ENCODE measurements around the gene TK2.
A peak's percentile ranks its signal among the peaks of the same experiment; 100 is the strongest.
"Not testable (repeated sequence)": the region's sequence is repeated elsewhere in the genome, so short reads cannot be mapped to it uniquely, and the experiment has no call there.

TK2 gene

GRCh38 chr16:66572356-66572755 is 22.4 kb upstream of the TK2 start:
- no peak for DNase-seq (ENCODE audit: low read depth in 2 of 2)

DNA sequence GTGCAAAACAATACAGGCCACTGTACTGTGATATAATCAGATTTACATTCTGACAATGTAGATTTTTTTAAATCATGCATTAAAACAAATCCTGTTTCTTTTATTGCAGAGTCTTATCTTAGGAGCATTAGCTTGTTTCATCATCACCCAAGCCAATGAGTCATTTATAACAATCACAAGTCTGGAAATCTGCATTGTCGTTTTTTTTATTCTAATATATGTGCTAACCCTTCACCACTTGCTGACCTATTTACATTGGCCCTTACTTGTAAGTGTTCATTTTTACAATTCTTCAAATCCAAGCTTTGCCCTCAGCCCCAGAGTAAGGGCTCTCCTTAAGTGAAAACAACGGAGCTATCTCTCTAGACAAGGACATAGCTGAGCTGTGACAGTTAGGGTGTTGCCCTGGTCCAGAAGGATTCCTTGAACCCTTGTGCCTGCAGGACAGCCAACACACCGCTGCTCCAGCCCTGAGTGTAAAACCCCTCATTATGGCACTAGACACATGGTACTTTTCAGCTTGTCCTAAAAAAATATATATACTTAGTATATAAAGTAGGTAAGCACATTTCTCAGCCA is 20.0 kb upstream of the TK2 start:
- no peak for DNase-seq (ENCODE audit: low read depth in 2 of 2)

GRCh38 chr16:66569131-66569530 is 19.2 kb upstream of the TK2 start:
- DNase-seq (ENCODE audit: low read depth in 2 of 2), result no peak

DNA sequence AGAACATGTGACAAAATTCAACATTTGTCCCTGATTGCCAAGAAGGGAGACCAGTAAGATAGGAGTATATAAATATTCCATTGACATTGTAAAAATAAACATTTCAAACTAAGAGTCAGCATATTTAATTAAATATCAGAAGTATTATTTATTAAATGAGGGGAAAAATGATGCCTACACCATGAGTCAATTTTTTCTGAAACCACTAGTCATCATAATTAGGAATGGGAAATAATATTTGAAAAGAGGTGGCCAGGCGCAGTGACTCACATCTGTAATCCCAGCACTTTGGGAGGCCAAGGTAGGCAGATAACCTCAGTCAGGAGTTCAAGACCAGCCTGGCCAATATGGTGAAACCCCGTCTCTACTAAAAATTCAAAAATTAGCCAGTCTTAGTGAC is 18.4 kb upstream of the TK2 start:
- no peak for DNase-seq (ENCODE audit: low read depth in 2 of 2)

DNA sequence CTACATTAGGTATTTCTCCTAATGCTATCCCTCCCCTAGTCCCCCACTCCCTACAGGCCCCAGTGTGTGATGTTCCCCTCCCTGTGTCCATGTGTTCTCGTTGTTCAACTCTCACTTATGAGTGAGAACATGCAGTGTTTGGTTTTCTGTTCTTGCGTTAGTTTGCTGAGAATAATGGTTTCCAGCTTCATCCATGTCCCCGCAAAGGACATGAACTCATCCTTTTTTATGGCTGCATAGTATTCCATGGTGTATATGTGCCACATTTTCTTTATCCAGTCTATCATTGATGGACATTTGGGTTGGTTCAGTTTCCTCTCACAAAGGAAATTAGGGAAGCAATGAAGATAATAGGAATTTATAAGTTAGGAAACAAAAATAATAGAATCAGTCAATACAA is 17.3 kb upstream of the TK2 start:
- not testable (repeated sequence) for DNase-seq (ENCODE audit: low read depth in 2 of 2)

DNA sequence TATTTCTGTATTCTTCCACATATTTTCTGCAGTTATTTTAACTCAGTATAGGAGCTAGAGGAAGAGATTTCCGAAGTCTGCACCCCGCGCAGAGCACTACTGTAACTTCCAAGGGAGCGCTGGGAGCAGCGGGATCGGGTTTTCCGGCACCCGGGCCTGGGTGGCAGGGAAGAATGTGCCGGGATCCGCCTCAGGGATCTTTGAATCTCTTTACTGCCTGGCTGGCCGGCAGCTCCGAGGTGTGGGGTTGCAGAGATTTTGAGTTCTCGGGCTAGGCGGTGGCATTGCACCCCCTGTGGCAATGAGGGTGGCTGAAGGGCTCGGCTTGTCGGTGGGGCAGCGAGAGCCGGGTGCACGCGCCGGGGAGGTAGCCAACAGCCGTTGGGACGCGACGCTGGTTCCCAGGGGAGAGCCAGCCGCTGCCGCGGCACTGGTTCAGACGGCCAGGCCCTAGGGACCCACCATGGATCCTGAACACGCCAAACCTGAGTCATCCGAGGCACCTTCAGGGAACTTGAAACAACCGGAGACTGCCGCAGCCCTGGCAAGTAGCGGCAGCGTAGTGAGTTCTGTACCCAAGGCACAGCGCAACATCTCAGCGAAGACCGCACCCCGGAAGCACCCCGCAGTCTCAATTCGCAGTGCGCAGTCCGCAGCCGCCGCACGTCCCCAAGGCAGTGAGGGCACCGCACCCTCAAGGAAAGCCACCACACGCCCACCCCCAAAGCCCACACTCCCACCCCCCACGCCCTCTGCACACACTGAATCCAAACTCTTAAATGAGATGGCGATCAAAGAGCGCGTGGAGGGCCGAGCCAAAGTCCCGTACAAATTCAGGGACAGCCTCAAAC is 16.4 kb upstream of the TK2 start, which contains the start of gene CMTM1:
Gene CMTM1 (plus strand): TSS at position 389 of the 851 bp plus-strand sequence. CDS start 75 bp downstream, at position 464.
- no peak for DNase-seq (ENCODE audit: low read depth in 2 of 2)

- DNase-seq (ENCODE audit: low read depth in 2 of 2), result no peak
Observed at GRCh38 chr16:66563574-66564334, 13.8 kb upstream of the TK2 start.

DNA sequence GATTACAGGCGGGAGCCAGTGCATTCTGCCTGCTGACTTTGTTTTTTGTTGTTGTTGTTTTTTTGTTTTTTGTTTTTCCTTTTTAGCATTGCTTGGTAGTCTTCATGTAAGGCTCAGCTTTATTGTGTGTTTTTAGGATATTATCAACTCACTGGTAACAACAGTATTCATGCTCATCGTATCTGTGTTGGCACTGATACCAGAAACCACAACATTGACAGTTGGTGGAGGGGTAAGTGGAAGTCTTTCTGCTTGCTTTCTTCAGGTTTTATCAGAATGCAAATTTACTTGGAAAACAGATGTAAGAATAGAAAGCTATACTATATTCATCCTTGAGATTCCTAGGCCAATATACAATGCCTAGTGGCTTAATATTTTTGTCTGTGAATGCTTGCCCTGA is 13.1 kb upstream of the TK2 start:
- DNase-seq (ENCODE audit: low read depth in 2 of 2), result no peak

DNA sequence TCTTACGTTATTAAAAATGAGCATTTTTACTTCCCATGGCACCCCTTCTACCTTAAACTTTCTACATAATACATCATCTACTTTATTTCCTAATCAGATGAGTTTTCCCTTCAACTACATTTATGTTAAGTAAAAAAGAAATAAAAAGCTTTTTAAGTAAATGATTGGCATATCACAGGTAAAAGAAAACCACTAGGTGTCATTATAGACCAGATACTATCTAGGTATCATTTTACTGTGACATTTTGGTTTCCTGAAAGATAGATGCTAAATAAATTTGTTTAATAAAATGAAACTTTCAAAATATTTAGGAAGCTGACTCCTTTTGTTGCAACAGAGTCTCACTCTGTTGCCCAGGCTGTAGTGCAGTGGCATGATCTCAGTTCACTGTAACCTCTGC is 12.5 kb upstream of the TK2 start:
- no peak for DNase-seq (ENCODE audit: low read depth in 2 of 2)

DNA sequence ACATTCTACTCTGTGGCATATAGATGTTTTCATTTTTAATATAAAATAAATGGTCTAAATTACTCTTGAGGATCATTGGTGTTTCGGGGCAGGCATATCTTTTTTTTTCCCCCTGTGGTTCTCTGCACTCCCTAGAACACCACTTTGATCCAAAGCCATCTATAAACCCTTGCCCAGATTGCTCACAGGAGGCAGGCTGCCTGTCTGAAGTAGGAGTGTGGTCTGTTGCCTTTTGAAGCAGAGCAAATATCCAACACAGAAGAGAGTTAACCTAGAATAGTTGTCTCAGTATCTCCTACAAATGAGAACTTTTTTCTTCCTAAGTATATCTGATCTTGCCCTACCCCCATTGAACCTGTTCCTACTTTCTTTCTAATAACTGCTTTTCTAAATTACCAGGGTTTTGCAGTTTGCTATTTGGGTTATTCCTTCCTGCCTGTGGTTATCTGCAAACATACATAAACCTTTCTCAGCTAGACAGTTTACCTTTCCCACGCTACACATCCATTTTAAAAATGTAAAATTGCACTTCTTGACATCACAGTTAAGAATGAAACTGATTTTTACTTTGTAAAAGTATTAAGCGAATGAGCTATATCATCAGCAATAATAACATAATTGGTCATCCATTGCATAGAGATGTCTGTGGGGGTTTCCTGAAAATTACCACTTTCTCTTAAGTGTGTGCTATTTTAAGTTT is 11.6 kb upstream of the TK2 start:
- no peak for DNase-seq (ENCODE audit: low read depth in 2 of 2)

GRCh38 chr16:66560107-66560506 is 10.2 kb upstream of the TK2 start:
- no peak for DNase-seq (ENCODE audit: low read depth in 2 of 2)

GRCh38 chr16:66554495-66554894 is 4.6 kb upstream of the TK2 start:
- no peak for DNase-seq (ENCODE audit: low read depth in 2 of 2)

GRCh38 chr16:66554021-66554420 is 4.1 kb upstream of the TK2 start:
- DNase-seq (ENCODE audit: low read depth in 2 of 2), result no peak

DNA sequence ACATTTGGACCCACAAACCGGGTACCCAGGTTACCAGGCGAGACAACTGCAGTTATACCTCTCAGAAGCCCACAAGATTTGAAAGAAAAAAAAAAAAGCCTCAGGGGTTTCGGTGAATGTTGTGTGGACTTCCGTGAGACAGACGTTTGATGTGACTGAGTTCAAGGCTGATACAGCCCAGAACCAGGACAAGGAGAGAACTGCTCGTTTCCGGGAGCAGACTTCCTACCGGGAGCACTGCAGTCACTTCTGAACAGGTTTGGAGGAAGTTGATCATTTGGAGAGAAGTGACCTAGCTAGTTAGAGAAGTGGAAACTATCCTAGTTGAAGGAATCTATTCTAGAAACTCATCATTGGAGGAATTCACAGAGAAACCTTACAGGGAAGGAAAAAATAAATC is 3.3 kb upstream of the TK2 start:
- no peak for DNase-seq (ENCODE audit: low read depth in 2 of 2)

GRCh38 chr16:66552286-66553177 is 2.6 kb upstream of the TK2 start, which contains the start of gene CKLF:
Gene CKLF (plus strand): TSS chr16:66552576. CDS start chr16:66552716, 140 bp downstream.
- DNase-seq (ENCODE audit: low read depth in 2 of 2), result peak; percentile 84

DNA sequence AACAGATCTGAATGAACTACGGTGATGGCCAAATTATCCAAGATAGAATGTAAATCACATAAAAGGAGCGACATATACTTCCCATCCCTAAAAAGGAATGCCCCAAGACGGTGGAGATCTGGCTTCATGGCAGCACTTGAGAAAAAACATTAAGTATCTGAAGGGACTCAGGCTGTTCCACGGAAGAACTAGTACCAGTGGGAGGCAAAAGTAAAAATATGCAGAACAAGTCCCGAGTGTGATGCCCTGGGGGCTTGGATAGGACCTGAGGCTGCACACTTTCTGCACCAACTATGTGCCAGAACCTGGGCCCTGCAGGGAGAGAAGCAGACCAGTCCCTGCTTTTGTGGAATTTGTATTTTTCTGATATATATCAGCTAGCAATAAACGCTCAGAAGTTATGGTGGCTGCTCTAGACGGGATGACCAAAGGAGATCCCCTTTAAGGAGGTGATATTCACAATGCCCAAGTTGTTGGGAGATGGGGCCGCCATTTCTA is 1.9 kb upstream of the TK2 start:
- DNase-seq (ENCODE audit: low read depth in 2 of 2), result no peak

GRCh38 chr16:66551348-66551759 is 1.4 kb upstream of the TK2 start:
- peak; percentile 21 to 33 for DNase-seq (ENCODE audit: low read depth in 2 of 2)

DNA sequence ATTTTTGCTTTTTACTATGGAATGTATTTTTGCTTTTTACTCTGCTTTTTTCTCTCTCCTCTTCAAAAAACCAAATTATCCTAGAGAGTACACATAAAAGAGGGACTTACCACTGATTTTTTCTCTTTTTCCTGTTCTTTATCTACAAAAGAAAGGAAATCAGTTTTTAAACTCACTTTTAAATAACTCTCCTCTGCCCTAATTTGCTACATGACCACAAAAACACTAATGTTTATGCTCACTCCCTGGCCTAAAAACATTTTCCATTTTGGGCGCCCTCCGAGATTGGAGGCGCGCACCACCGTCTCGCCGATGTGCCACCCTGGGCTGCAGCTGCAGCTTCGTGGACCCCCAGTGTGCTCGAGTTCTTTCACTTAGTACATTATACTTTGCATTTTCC is 1.1 kb downstream of the TK2 start:
- DNase-seq (ENCODE audit: low read depth in 2 of 2), result no peak

DNA sequence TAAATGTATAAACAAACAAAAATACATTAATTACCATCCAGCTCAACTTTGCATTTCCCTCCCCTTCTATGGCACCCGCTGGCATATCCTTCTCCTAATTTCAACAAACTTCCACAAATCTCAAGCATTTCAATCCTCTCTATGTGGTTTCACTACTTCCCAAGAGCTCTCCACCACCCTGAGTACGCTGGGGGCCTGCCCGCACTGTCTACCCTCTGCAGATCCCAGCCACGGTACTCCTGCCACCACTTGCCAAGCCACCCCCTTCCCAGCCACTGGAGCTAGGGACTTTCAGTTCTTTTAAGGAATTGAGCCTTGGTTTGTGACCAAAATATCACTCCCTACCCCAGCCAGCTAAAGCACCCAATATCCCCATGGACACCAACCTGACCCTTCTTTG is 1.9 kb downstream of the TK2 start:
- DNase-seq (ENCODE audit: low read depth in 2 of 2), result no peak

GRCh38 chr16:66547101-66547989 is 2.6 kb downstream of the TK2 start:
- no peak for DNase-seq (ENCODE audit: low read depth in 2 of 2)

Measured in stimulated activated CD4-positive, alpha-beta T cell treated with anti-CD3 and anti-CD28 coated beads, Interleukin-12 subunit alpha, Interleukin-12 subunit beta, amount 100 ng/mL, for 24 hours (primary cell).